Esophagus muscularis mucosa (tissue), 4 donors: Measurements from ENCODE around the gene NAA15. TPM values are rescaled to one million over a fixed set of nuclear protein-coding genes. Genes with fewer than 3 reads are reported as not detected.
"Not testable (repeated sequence)": the region's sequence is repeated elsewhere in the genome, so short reads cannot be mapped to it uniquely, and the experiment has no call there.

Source experiments
- DNase-seq: peaks from one replicate; pipeline ENCODE4 v3.0.0-alpha.2; 2017; ENCODE audit errors: extremely low spot score
- H3K27ac ChIP-seq, 4 donors: fragments of 200-600 bp; sonication (generic); replicated peaks in 1 of 4; 1 replicate in 3 of 4; 2 replicates in 1 of 4; pipeline ENCODE4 v1.5.1; 2016 to 2019; ENCODE audit warnings: mild to moderate bottlenecking in 1 of 4
- H3K27me3 ChIP-seq, 4 donors: fragments of 200-600 bp; sonication (generic); one replicate each; pipeline versions ENCODE4 v1.5.1 to v1.6.0; 2016 to 2019
- H3K36me3 ChIP-seq, 4 donors: fragments of 200-600 bp; sonication (generic); one replicate each; pipeline ENCODE4 v1.5.1; 2016 to 2019
- H3K4me1 ChIP-seq, 4 donors: fragments of 200-600 bp; sonication (generic); one replicate each; pipeline ENCODE4 v1.5.1; 2016 to 2019
- H3K4me3 ChIP-seq, 4 donors: fragments of 200-600 bp; sonication (generic); 1 replicate in 2 of 4; 2 replicates in 2 of 4; pipeline ENCODE4 v1.5.1; 2016 to 2019; ENCODE audit warnings: mild to moderate bottlenecking in 4 of 4, moderate library complexity in 1 of 4
- H3K9me3 ChIP-seq, 4 donors: fragments of 200-600 bp; sonication (generic); 1 replicate in 3 of 4; 2 replicates in 1 of 4; pipeline ENCODE4 v1.5.1; 2016 to 2019
- EP300 ChIP-seq: sonication (generic); formaldehyde crosslinking; IDR thresholded peaks from one replicate; pipeline ENCODE4 v1.6.1; 2017; ENCODE audit warnings: antibody characterized with exemption
- POLR2A ChIP-seq: fragments of 450-650 bp; IDR thresholded peaks from one replicate; pipeline ENCODE4 v1.6.1; 2017; ENCODE audit warnings: antibody characterized with exemption, moderate library complexity, mild to moderate bottlenecking, low read depth
- POLR2AphosphoS5 ChIP-seq, 2 donors: sonication (generic); formaldehyde crosslinking; IDR thresholded peaks; one replicate each; pipeline ENCODE4 v1.6.1; 2017; ENCODE audit warnings: antibody characterized with exemption in 2 of 2
- WGBS: methylation state at CpG from one replicate; pipeline ENCODE4 v1.1.5; 2018; 5-methylcytosine and 5-hydroxymethylcytosine counted together
- intact Hi-C: fragments of 100-400 bp; cut with DNase I; formaldehyde crosslinking; loops from one replicate; pipeline ENCODE4 v1.15.1; 2023
- total RNA-seq, 4 donors: library from RNA; depleted of rRNA; stranded (reverse); fragments of >200 nt; gene quantifications; one replicate each; pipeline versions ENCODE4 v1.1.0 to v1.2.1, GENCODE V29; 2016
- TF ChIP-seq, protein P1 (sequence below), 3 experiments: fragments of 200-600 bp in 2 of 3; fragments of 450-650 bp in 1 of 3; sonication (generic) in 2 of 3; IDR thresholded peaks; one replicate each; pipeline ENCODE4 v1.5.1; 2017 to 2019; ENCODE audit warnings: antibody characterized with exemption in 3 of 3, mild to moderate bottlenecking in 2 of 3, moderate library complexity in 1 of 3

NAA15 gene
- 10 to 100 TPM; 21.0 to 32.1 (median 25.3) TPM for total RNA-seq

DNA sequence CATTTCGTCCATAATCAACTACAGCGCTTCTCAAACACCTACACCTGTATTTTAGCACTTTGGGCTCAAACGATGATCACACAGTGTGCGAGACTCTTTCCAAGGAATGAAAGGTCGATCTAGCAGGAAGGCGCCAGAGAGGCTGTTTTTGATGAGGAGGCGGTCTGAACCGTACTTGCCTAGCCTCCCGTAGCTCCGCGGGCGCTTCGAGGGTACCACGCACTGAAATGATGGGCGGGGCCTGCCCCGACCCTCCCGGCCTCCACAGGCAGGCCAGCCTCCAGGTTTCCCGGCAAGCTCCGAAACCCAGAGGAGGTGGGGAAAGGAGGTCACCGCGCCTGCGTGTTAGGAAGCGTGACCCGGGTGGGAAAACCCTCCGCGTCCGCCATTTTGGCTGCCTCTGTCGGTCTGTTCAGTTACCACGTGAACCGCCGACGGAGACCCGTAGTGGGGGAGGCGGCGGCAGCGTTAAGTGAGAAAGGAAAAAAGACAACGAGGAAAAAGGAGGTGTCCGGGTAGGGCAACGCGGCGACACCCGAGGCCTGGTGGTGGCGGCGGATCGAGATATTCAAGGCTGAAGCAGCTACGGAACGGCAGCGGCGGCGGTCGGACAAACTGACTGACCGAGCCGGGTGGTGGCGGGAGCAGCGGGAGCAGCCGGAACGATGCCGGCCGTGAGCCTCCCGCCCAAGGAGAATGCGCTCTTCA lies at the start of gene NAA15:
NAA15 (plus strand) TSS at position 393 of the 708 bp plus-strand sequence; CDS start at position 666, 273 bp downstream.
- TF ChIP-seq EP300 = no peak
- peak; percentile 96 to 97 for TF ChIP-seq POLR2AphosphoS5 (IDR thresholded peaks at IDR 0.05)
- TF ChIP-seq POLR2A = peak; percentile 58
- under 1% methylated on average over 61 of the region's 61 CpGs for WGBS
- H3K4me3 ChIP-seq = peak within 1 kb of the TSS; percentile 82 to 99 (median 92)
- H3K4me1 ChIP-seq = peaks cover 15 to 67% (median 53%) of the 10 kb centered on the region in 4 donors
- peak within 1 kb of the TSS; percentile 88 to 97 (median 93) for H3K27ac ChIP-seq
- peak; percentile 99 for DNase-seq
- intact Hi-C loops = loop anchor here (5.0 kb wide), 1 partner anchor 284 kb away; the partner anchor contains the start of gene NOCT
- no peaks in the 10 kb centered on the region for H3K9me3 ChIP-seq
- no peaks in the 10 kb centered on the region for H3K27me3 ChIP-seq
- H3K36me3 ChIP-seq = peaks cover 0 to 8% (median 3%) of the 10 kb centered on the region in 4 donors

DNA sequence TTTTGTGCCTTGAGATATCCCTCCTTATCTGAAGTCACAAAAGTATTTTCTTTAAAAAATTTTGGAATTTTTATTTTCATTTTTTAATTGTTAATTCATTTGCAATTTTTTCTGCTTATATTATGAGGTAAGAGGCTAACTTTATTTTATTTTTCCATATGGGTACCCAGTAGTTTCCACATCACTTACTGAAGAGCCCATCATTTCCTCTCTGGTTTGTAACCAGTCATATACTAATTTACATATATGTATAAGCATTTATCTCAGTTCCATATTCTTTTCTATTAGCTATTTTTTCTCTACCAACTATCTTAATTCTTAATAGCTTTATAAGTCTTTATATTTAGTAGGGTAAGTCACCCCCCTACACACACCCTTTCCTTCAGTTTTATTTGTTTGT lies 48.3 kb upstream of the NAA15 start:
- Histone ChIP-seq H3K36me3 (no peaks in the 10 kb centered on the region), H3K4me3 (no peak overlapping the region), H3K27me3 (no peaks in the 10 kb centered on the region), H3K9me3 (no peaks in the 10 kb centered on the region), H3K4me1 (peaks cover 0 to 5% (median 0%) of the 10 kb centered on the region in 4 donors), H3K27ac (no peak overlapping the region)
- DNase-seq = no peak
- intact Hi-C loops = no loop called here
- TF ChIP-seq, protein P1, sequence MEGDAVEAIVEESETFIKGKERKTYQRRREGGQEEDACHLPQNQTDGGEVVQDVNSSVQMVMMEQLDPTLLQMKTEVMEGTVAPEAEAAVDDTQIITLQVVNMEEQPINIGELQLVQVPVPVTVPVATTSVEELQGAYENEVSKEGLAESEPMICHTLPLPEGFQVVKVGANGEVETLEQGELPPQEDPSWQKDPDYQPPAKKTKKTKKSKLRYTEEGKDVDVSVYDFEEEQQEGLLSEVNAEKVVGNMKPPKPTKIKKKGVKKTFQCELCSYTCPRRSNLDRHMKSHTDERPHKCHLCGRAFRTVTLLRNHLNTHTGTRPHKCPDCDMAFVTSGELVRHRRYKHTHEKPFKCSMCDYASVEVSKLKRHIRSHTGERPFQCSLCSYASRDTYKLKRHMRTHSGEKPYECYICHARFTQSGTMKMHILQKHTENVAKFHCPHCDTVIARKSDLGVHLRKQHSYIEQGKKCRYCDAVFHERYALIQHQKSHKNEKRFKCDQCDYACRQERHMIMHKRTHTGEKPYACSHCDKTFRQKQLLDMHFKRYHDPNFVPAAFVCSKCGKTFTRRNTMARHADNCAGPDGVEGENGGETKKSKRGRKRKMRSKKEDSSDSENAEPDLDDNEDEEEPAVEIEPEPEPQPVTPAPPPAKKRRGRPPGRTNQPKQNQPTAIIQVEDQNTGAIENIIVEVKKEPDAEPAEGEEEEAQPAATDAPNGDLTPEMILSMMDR (IDR thresholded peaks at IDR 0.05) = no peak
- no peak for TF ChIP-seq POLR2AphosphoS5 (IDR thresholded peaks at IDR 0.05)
- no peak for TF ChIP-seq POLR2A
- TF ChIP-seq EP300 = no peak

- TF ChIP-seq POLR2AphosphoS5 (IDR thresholded peaks at IDR 0.05) = no peak
- TF ChIP-seq EP300 = no peak
- TF ChIP-seq POLR2A = no peak
- TF ChIP-seq, protein P1 (IDR thresholded peaks at IDR 0.05) = no peak
- intact Hi-C loops = no loop called here
- 68% methylated on average over 3 of the region's 3 CpGs for WGBS
Measured at GRCh38 chr4:139253713-139254112, 47.6 kb upstream of the NAA15 start.

GRCh38 chr4:139255581-139255980 lies 45.7 kb upstream of the NAA15 start:
- H3K36me3 ChIP-seq, H3K4me1 ChIP-seq, H3K4me3 ChIP-seq, intact Hi-C loops, H3K27me3 ChIP-seq, H3K9me3 ChIP-seq, DNase-seq, H3K27ac ChIP-seq: not testable (repeated sequence)
- WGBS = 93% methylated on average over 6 of the region's 6 CpGs

More at GRCh38 chr4:139253713-139254112, 47.6 kb upstream of the NAA15 start:
- no peak for DNase-seq
- no peak overlapping the region for H3K27ac ChIP-seq
- no peak overlapping the region for H3K4me3 ChIP-seq
- H3K4me1 ChIP-seq = peaks cover 0 to 5% (median 0%) of the 10 kb centered on the region in 4 donors
- H3K9me3 ChIP-seq = no peaks in the 10 kb centered on the region
- no peaks in the 10 kb centered on the region for H3K27me3 ChIP-seq
- no peaks in the 10 kb centered on the region for H3K36me3 ChIP-seq

- no peak for DNase-seq
- no peaks in the 10 kb centered on the region for H3K9me3 ChIP-seq
- H3K36me3 ChIP-seq = no peaks in the 10 kb centered on the region
- no peak overlapping the region for H3K4me3 ChIP-seq
- H3K27me3 ChIP-seq = no peaks in the 10 kb centered on the region
- intact Hi-C loops = no loop called here
- TF ChIP-seq POLR2AphosphoS5 (IDR thresholded peaks at IDR 0.05) (no peak), EP300 (no peak), POLR2A (no peak)
- TF ChIP-seq, protein P1 (IDR thresholded peaks at IDR 0.05) = no peak
- no peak overlapping the region for H3K27ac ChIP-seq
- H3K4me1 ChIP-seq = peaks cover 0 to 5% (median 0%) of the 10 kb centered on the region in 4 donors
- whole genome bisulfite sequencing = 40% methylated on average over 2 of the region's 2 CpGs
Measured at GRCh38 chr4:139256349-139256748, 45.0 kb upstream of the NAA15 start.
